ENCODE data around the gene RBM10. TPM values are rescaled to one million over a fixed set of nuclear protein-coding genes. Genes with fewer than 3 reads are reported as not detected.
A peak's percentile ranks its signal among the peaks of the same experiment; 100 is the strongest.

Gene RBM10
- total and polyA plus RNA-seq, 2 of the 13 experiments (the other 11 are each of a cell fraction or from before 2014, with no cell fraction given) = 15.9 to 43.1 TPM

DNA sequence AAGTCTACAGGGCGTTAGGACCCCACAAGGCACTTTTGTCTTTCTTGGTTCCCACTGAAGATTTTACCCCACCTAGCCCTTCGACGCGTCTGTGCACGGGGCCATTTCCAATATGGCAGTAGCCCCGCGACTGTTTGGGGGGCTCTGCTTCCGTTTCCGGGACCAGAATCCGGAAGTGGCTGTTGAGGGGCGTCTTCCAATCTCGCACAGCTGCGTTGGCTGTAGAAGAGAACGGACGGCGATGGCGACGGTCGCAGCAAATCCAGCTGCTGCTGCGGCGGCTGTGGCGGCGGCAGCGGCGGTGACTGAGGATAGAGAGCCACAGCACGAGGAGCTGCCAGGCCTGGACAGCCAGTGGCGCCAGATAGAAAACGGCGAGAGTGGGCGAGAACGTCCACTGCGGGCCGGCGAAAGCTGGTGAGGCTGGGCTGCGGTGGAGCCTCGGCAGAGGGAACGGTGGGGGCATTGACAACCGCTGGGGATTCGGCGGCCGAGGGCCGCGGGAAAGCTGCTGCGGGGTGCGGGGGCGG is 87.8 kb downstream of the RBM10 start, which contains the start of gene USP11 (continued):
- TF ChIP-seq RAD21 (CRISPR knock-in tag; IDR thresholded peaks at IDR 0.05) (peak; percentile 22; the same call in 1 of the 2 replicates), MTA1 (CRISPR knock-in tag; IDR thresholded peaks at IDR 0.05; ENCODE audit: borderline replicate concordance) (no peak), KDM2A (CRISPR knock-in tag; IDR thresholded peaks at IDR 0.05; ENCODE audit: borderline replicate concordance, low read depth) (peak; percentile 47; the same call in 1 of the 2 replicates), ZNF432 (CRISPR knock-in tag; IDR thresholded peaks at IDR 0.05; ENCODE audit: borderline replicate concordance) (no peak), SATB2 (CRISPR knock-in tag; IDR thresholded peaks at IDR 0.05) (no peak), RFXAP (CRISPR knock-in tag; IDR thresholded peaks at IDR 0.05; ENCODE audit: borderline replicate concordance) (peak; percentile 38; the same call in 1 of the 2 replicates), MXI1 (IDR thresholded peaks at IDR 0.05; ENCODE audit: borderline replicate concordance, low read depth, low read length) (peak; percentile 37; the same call in 1 of the 3 replicates), CEBPB (IDR thresholded peaks at IDR 0.05; ENCODE audit: borderline replicate concordance, low read depth, low read length) (no peak), IRX3 (CRISPR knock-in tag; IDR thresholded peaks at IDR 0.05; ENCODE audit: borderline replicate concordance, low read depth) (0 out of 2 replicates have a peak, but pooled peaks have one; percentile 30), RNF2 (conservative IDR thresholded peaks at IDR 0.05; ENCODE audit: low read depth) (0 out of 2 replicates have a peak, but pooled peaks have one; percentile 15), FOXO1 (CRISPR knock-in tag; IDR thresholded peaks at IDR 0.05) (no peak), ZNF350 (CRISPR knock-in tag; IDR thresholded peaks at IDR 0.05; ENCODE audit: borderline replicate concordance, low read depth) (peak; percentile 52; the same call in 1 of the 2 replicates), ZNF225 (CRISPR knock-in tag; IDR thresholded peaks at IDR 0.05) (no peak), PITX1 (CRISPR knock-in tag; IDR thresholded peaks at IDR 0.05) (peak; percentile 18; the same call in 1 of the 2 replicates), ZNF777 (CRISPR knock-in tag; IDR thresholded peaks at IDR 0.05) (peak; percentile 40; the same call in 1 of the 2 replicates), THAP11 (CRISPR knock-in tag; IDR thresholded peaks at IDR 0.05) (peak; percentile 62; the same call in 1 of the 2 replicates), ZNF430 (CRISPR knock-in tag; IDR thresholded peaks at IDR 0.05) (peak; percentile 60; the same call in 1 of the 2 replicates), HMGXB4 (CRISPR knock-in tag; IDR thresholded peaks at IDR 0.05; ENCODE audit: borderline replicate concordance in 1 of 2, low read depth in 1 of 2) (no peak), ZNF317 (CRISPR knock-in tag; IDR thresholded peaks at IDR 0.05) (no peak), NFIC (IDR thresholded peaks at IDR 0.05; ENCODE audit: low read length) (no peak), ZFY (CRISPR knock-in tag; IDR thresholded peaks at IDR 0.05) (peak; percentile 56), GATAD2A (CRISPR knock-in tag; IDR thresholded peaks at IDR 0.05) (peak; percentile 13; the same call in 1 of the 2 replicates)
- TF ChIP-seq, protein P1, sequence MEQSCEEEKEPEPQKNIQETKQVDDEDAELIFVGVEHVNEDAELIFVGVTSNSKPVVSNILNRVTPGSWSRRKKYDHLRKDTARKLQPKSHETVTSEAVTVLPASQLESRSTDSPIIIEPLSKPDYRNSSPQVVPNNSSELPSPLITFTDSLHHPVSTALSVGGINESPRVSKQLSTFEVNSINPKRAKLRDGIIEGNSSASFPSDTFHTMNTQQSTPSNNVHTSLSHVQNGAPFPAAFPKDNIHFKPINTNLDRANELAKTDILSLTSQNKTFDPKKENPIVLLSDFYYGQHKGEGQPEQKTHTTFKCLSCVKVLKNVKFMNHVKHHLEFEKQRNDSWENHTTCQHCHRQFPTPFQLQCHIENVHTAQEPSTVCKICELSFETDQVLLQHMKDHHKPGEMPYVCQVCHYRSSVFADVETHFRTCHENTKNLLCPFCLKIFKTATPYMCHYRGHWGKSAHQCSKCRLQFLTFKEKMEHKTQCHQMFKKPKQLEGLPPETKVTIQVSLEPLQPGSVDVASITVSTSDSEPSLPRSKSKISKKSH (CRISPR knock-in tag; IDR thresholded peaks at IDR 0.05; ENCODE audit: borderline replicate concordance) = 0 out of 2 replicates have a peak, but pooled peaks have one; percentile 32
- TF ChIP-seq, protein P2, sequence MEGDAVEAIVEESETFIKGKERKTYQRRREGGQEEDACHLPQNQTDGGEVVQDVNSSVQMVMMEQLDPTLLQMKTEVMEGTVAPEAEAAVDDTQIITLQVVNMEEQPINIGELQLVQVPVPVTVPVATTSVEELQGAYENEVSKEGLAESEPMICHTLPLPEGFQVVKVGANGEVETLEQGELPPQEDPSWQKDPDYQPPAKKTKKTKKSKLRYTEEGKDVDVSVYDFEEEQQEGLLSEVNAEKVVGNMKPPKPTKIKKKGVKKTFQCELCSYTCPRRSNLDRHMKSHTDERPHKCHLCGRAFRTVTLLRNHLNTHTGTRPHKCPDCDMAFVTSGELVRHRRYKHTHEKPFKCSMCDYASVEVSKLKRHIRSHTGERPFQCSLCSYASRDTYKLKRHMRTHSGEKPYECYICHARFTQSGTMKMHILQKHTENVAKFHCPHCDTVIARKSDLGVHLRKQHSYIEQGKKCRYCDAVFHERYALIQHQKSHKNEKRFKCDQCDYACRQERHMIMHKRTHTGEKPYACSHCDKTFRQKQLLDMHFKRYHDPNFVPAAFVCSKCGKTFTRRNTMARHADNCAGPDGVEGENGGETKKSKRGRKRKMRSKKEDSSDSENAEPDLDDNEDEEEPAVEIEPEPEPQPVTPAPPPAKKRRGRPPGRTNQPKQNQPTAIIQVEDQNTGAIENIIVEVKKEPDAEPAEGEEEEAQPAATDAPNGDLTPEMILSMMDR (CRISPR knock-in tag; IDR thresholded peaks at IDR 0.05) = no peak
- TF ChIP-seq, protein P3, sequence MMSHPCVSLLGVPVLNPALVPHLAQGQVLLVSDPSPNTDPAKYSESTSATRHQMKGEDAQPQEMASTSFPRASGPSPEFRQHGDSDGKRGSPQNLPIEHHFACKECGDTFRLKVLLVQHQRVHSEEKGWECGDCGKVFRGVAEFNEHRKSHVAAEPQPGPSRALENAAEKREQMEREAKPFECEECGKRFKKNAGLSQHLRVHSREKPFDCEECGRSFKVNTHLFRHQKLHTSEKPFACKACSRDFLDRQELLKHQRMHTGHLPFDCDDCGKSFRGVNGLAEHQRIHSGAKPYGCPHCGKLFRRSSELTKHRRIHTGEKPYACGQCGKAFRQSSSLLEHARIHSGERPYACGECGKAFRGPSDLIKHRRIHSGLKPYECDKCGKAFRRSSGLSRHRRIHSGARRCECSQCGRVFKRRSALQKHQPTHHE (CRISPR knock-in tag; IDR thresholded peaks at IDR 0.05; ENCODE audit: borderline replicate concordance) = no peak

All from HepG2 (cell line).